Skin epidermis (tissue), 12 donors: ENCODE measurements around the gene TMEM119.
"Not testable (repeated sequence)": the region's sequence is repeated elsewhere in the genome, so short reads cannot be mapped to it uniquely, and the experiment has no call there.

ENCODE experiments used
- H3K27ac ChIP-seq, 21 experiments: fragments of 200-600 bp; sonication (generic) in 11 of 21; one replicate each; pipeline ENCODE4 v1.5.0; 2020; ENCODE audit warnings: mild to moderate bottlenecking in 3 of 21, inconsistent platforms in 2 of 21, moderate library complexity in 2 of 21
- H3K4me3 ChIP-seq, 7 experiments: fragments of 200-600 bp; sonication (generic) in 2 of 7; one replicate each; pipeline ENCODE4 v1.5.0; 2020; ENCODE audit warnings: inconsistent platforms in 2 of 7, mild to moderate bottlenecking in 2 of 7, moderate library complexity in 1 of 7

Gene TMEM119

GRCh38 chr12:108560752-108561719 lies 36.8 kb downstream of the TMEM119 start, which contains the start of gene SART3:
Gene SART3 (minus strand): TSS chr12:108561173. CDS start chr12:108561154, 19 bp downstream.
- H3K4me3 ChIP-seq = peak within 1 kb of the TSS; percentile 62 to 94 (median 88)
- H3K27ac ChIP-seq = peak within 1 kb of the TSS; percentile 65 to 97 (median 93)

- H3K27ac ChIP-seq = peak overlapping the region in 20 of 21 experiments; percentile 65 to 97 (median 93)
- peak overlapping the region; percentile 62 to 94 (median 88) for H3K4me3 ChIP-seq
Observed at GRCh38 chr12:108560321-108560721, 37.6 kb downstream of the TMEM119 start.

- H3K27ac ChIP-seq = peak overlapping the region in 3 of 21 experiments; percentile 81 to 95 (median 93)
- H3K4me3 ChIP-seq = peak overlapping the region in 5 of 7 experiments; percentile 78 to 94 (median 90)
Observed at GRCh38 chr12:108559748-108560147, 38.1 kb downstream of the TMEM119 start.

GRCh38 chr12:108559007-108559655 lies 38.8 kb downstream of the TMEM119 start:
- no peak overlapping the region for H3K4me3 ChIP-seq
- no peak overlapping the region for H3K27ac ChIP-seq

- not testable (repeated sequence) for H3K27ac ChIP-seq, H3K4me3 ChIP-seq
Observed at GRCh38 chr12:108555383-108555782, 42.5 kb downstream of the TMEM119 start.

GRCh38 chr12:108553799-108554198 lies 44.1 kb downstream of the TMEM119 start:
- no peak overlapping the region for H3K27ac ChIP-seq
- H3K4me3 ChIP-seq = no peak overlapping the region

GRCh38 chr12:108551535-108551934 lies 46.3 kb downstream of the TMEM119 start:
- Histone ChIP-seq H3K4me3 (no peak overlapping the region), H3K27ac (no peak overlapping the region)

GRCh38 chr12:108548954-108549521 lies 48.8 kb downstream of the TMEM119 start:
- H3K27ac ChIP-seq = no peak overlapping the region

GRCh38 chr12:108547686-108548085 lies 50.2 kb downstream of the TMEM119 start:
- no peak overlapping the region for H3K4me3 ChIP-seq
- H3K27ac ChIP-seq = no peak overlapping the region

More at GRCh38 chr12:108548954-108549521, 48.8 kb downstream of the TMEM119 start:
- H3K4me3 ChIP-seq = no peak overlapping the region

GRCh38 chr12:108543652-108544051 lies 54.2 kb downstream of the TMEM119 start:
- Histone ChIP-seq H3K27ac (peak overlapping the region in 1 of 21 experiments; percentile 10), H3K4me3 (no peak overlapping the region)

GRCh38 chr12:108542320-108542719 lies 55.6 kb downstream of the TMEM119 start:
- no peak overlapping the region for H3K4me3 ChIP-seq
- peak overlapping the region in 2 of 21 experiments; percentile 60 to 72 for H3K27ac ChIP-seq
